ENCODE results near the gene AHCTF1. TPM values are rescaled to one million over a fixed set of nuclear protein-coding genes. Genes with fewer than 3 reads are reported as not detected.
"Not testable (repeated sequence)": the region's sequence is repeated elsewhere in the genome, so short reads cannot be mapped to it uniquely, and the experiment has no call there.

Gene AHCTF1
- total RNA-seq, 6 experiments from 2014 or later: 10.3 to 23.4 (median 14.9) TPM

- no peaks in the 10 kb centered on the region for H3K4me1 ChIP-seq
- DNase-seq (no peak), ATAC-seq (no peak)
- no peak overlapping the region for H3K4me3 ChIP-seq
- no peak overlapping the region for H3K27ac ChIP-seq
- WGBS (ENCODE audit: insufficient coverage, low coverage, low lambda C conversion rate, missing lambda C conversion rate): 21% methylated on average over 4 of the region's 11 CpGs
- no peaks in the 10 kb centered on the region for H3K36me3 ChIP-seq
- H3K9me3 ChIP-seq: no peaks in the 10 kb centered on the region
- intact Hi-C loops (cut with DNase I): no loop called here
- TF ChIP-seq CTCF (IDR thresholded peaks at IDR 0.05): no peak
- TF ChIP-seq POLR2A (IDR thresholded peaks at IDR 0.05): no peak
- no peaks in the 10 kb centered on the region for H3K27me3 ChIP-seq
Measured at GRCh38 chr1:246815693-246816270, 116.0 kb downstream of the AHCTF1 start.

GRCh38 chr1:246814890-246815289 is 116.9 kb downstream of the AHCTF1 start:
- intact Hi-C loops (cut with DNase I): no loop called here
- ATAC-seq (no peak), DNase-seq (no peak)
- no peak overlapping the region for H3K27ac ChIP-seq
- no peak overlapping the region for H3K4me3 ChIP-seq
- WGBS (ENCODE audit: insufficient coverage, low coverage, low lambda C conversion rate, missing lambda C conversion rate): 64% methylated on average over 10 of the region's 13 CpGs
- H3K9me3 ChIP-seq: no peaks in the 10 kb centered on the region
- H3K4me1 ChIP-seq: no peaks in the 10 kb centered on the region
- no peaks in the 10 kb centered on the region for H3K36me3 ChIP-seq
- H3K27me3 ChIP-seq: no peaks in the 10 kb centered on the region
- no peak for TF ChIP-seq POLR2A (IDR thresholded peaks at IDR 0.05)
- no peak for TF ChIP-seq CTCF (IDR thresholded peaks at IDR 0.05)

GRCh38 chr1:246813325-246813724 is 118.4 kb downstream of the AHCTF1 start:
- DNase-seq; H3K27me3 ChIP-seq; H3K27ac ChIP-seq; ATAC-seq; H3K4me1 ChIP-seq; H3K9me3 ChIP-seq; intact Hi-C loops (cut with DNase I); H3K4me3 ChIP-seq; H3K36me3 ChIP-seq: not testable (repeated sequence)
- 86% methylated on average over 2 of the region's 4 CpGs for WGBS (ENCODE audit: insufficient coverage, low coverage, low lambda C conversion rate, missing lambda C conversion rate)

- no peak overlapping the region for H3K4me3 ChIP-seq
- no peaks in the 10 kb centered on the region for H3K4me1 ChIP-seq
- DNase-seq (no peak), ATAC-seq (no peak)
- H3K27me3 ChIP-seq: no peaks in the 10 kb centered on the region
- H3K27ac ChIP-seq: no peak overlapping the region
- intact Hi-C loops (cut with DNase I): no loop called here
- H3K9me3 ChIP-seq: no peaks in the 10 kb centered on the region
- TF ChIP-seq CTCF (IDR thresholded peaks at IDR 0.05) (no peak), POLR2A (IDR thresholded peaks at IDR 0.05) (no peak)
- 71% methylated on average over 3 of the region's 3 CpGs for WGBS (ENCODE audit: insufficient coverage, low coverage, low lambda C conversion rate, missing lambda C conversion rate)
- H3K36me3 ChIP-seq: no peaks in the 10 kb centered on the region
Measured at GRCh38 chr1:246811985-246812384, 119.8 kb downstream of the AHCTF1 start.

- DNase-seq (no peak), ATAC-seq (no peak)
- Histone ChIP-seq H3K9me3 (no peaks in the 10 kb centered on the region), H3K4me1 (no peaks in the 10 kb centered on the region), H3K27ac (no peak overlapping the region), H3K36me3 (no peaks in the 10 kb centered on the region), H3K4me3 (no peak overlapping the region), H3K27me3 (no peaks in the 10 kb centered on the region)
- intact Hi-C loops (cut with DNase I): no loop called here
- 100% methylated on average over 1 of the region's 6 CpGs for WGBS (ENCODE audit: insufficient coverage, low coverage, low lambda C conversion rate, missing lambda C conversion rate)
- no peak for TF ChIP-seq CTCF (IDR thresholded peaks at IDR 0.05)
- no peak for TF ChIP-seq POLR2A (IDR thresholded peaks at IDR 0.05)
Measured at GRCh38 chr1:246809473-246809872, 122.3 kb downstream of the AHCTF1 start.

Data from right lobe of liver (tissue), 6 donors.